Parathyroid adenoma (tissue), 2 donors: ENCODE data around the gene APBB2.

ENCODE experiments used
- H2AFZ ChIP-seq: fragments of 300-600 bp; sonication (generic); one replicate; pipeline ENCODE4 v1.7.0; 2017; ENCODE audit warnings: antibody characterized with exemption, mild to moderate bottlenecking
- H3K27ac ChIP-seq: fragments of 300-600 bp; sonication (generic); one replicate; pipeline ENCODE4 v1.7.0; 2017
- H3K27me3 ChIP-seq: fragments of 300-600 bp; sonication (generic); one replicate; pipeline ENCODE4 v1.7.0; 2017; ENCODE audit warnings: low read length; ENCODE audit not compliant: control insufficient read depth, insufficient read depth
- H3K36me3 ChIP-seq: fragments of 300-600 bp; sonication (generic); one replicate; pipeline ENCODE4 v1.7.0; 2017; ENCODE audit warnings: low read length; ENCODE audit not compliant: control insufficient read depth, insufficient read depth
- H3K4me1 ChIP-seq: fragments of 300-600 bp; sonication (generic); one replicate; pipeline ENCODE4 v1.7.0; 2017; ENCODE audit warnings: control low read depth
- H3K4me2 ChIP-seq: fragments of 300-600 bp; sonication (generic); one replicate; pipeline ENCODE4 v1.7.0; 2017; ENCODE audit warnings: low read length
- H3K4me3 ChIP-seq: fragments of 300-600 bp; sonication (generic); one replicate; pipeline ENCODE4 v1.7.0; 2017; ENCODE audit warnings: low read depth, low read length
- H3K79me2 ChIP-seq: fragments of 300-600 bp; sonication (generic); one replicate; pipeline ENCODE4 v1.7.0; 2017; ENCODE audit warnings: control low read depth
- H3K9ac ChIP-seq: fragments of 300-600 bp; sonication (generic); one replicate; pipeline ENCODE4 v1.7.0; 2017; ENCODE audit warnings: mild to moderate bottlenecking
- H3K9me3 ChIP-seq: fragments of 300-600 bp; sonication (generic); one replicate; pipeline ENCODE4 v1.7.0; 2017; ENCODE audit warnings: low read length; ENCODE audit not compliant: control insufficient read depth
- CTCF ChIP-seq: fragments of 300-600 bp; sonication (generic); IDR thresholded peaks from one replicate; pipeline ENCODE4 v1.7.0; 2017; ENCODE audit warnings: antibody characterized with exemption, mild to moderate bottlenecking
- donor health status: primary hyperparathyroidism.

The APBB2 gene

GRCh38 chr4:40845154-40845835 is 369.0 kb downstream of the APBB2 start:
- Histone ChIP-seq H3K9ac (no peak overlapping the region), H3K27ac (no peak overlapping the region), H3K4me1 (no peaks in the 10 kb centered on the region), H3K79me2 (no peaks in the 10 kb centered on the region), H2AFZ (no peak overlapping the region), H3K4me3 (no peak overlapping the region), H3K4me2 (no peak overlapping the region), H3K36me3 (no peaks in the 10 kb centered on the region), H3K9me3 (no peaks in the 10 kb centered on the region), H3K27me3 (no peaks in the 10 kb centered on the region)
- TF ChIP-seq CTCF = no peak

DNA sequence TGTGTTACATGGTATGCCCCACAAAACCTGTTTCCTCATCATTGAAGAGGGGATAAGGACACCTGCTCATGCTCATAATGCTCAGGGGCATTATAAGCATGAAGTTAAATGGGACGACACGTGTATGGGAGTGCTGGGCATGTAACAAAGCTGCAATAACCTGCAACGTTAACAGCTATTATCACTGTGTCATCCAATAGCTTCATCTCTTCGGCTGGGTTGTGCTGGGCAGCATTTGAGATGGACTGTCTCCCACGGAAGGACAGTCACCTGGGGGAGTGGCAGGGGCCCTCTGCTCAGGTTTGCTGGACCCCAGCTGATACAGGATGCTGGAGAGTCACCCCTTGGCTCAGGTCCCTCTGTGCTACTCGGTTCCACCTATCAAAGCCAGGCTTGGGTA is 370.1 kb downstream of the APBB2 start:
- H3K36me3 ChIP-seq = no peaks in the 10 kb centered on the region
- no peak overlapping the region for H3K27ac ChIP-seq
- no peaks in the 10 kb centered on the region for H3K79me2 ChIP-seq
- H3K4me3 ChIP-seq = no peak overlapping the region
- no peak overlapping the region for H2AFZ ChIP-seq
- no peak overlapping the region for H3K9ac ChIP-seq
- no peaks in the 10 kb centered on the region for H3K9me3 ChIP-seq
- H3K27me3 ChIP-seq = no peaks in the 10 kb centered on the region
- no peak for TF ChIP-seq CTCF
- H3K4me2 ChIP-seq = no peak overlapping the region
- no peaks in the 10 kb centered on the region for H3K4me1 ChIP-seq

- no peaks in the 10 kb centered on the region for H3K9me3 ChIP-seq
- H3K4me2 ChIP-seq = no peak overlapping the region
- no peak overlapping the region for H3K27ac ChIP-seq
- H3K36me3 ChIP-seq = no peaks in the 10 kb centered on the region
- H2AFZ ChIP-seq = no peak overlapping the region
- H3K27me3 ChIP-seq = no peaks in the 10 kb centered on the region
- no peak overlapping the region for H3K9ac ChIP-seq
- H3K4me3 ChIP-seq = no peak overlapping the region
- TF ChIP-seq CTCF = no peak
- no peaks in the 10 kb centered on the region for H3K4me1 ChIP-seq
- H3K79me2 ChIP-seq = no peaks in the 10 kb centered on the region
These were observed 370.6 kb downstream of the APBB2 start for GRCh38 chr4:40843696-40844095.

- Histone ChIP-seq H3K4me2 (no peak overlapping the region), H3K4me3 (no peak overlapping the region), H3K9me3 (no peaks in the 10 kb centered on the region), H2AFZ (no peak overlapping the region), H3K27me3 (no peaks in the 10 kb centered on the region), H3K27ac (no peak overlapping the region), H3K9ac (no peak overlapping the region), H3K36me3 (no peaks in the 10 kb centered on the region), H3K79me2 (no peaks in the 10 kb centered on the region), H3K4me1 (no peaks in the 10 kb centered on the region)
- TF ChIP-seq CTCF = no peak
These were observed 371.5 kb downstream of the APBB2 start for GRCh38 chr4:40842725-40843423.

DNA sequence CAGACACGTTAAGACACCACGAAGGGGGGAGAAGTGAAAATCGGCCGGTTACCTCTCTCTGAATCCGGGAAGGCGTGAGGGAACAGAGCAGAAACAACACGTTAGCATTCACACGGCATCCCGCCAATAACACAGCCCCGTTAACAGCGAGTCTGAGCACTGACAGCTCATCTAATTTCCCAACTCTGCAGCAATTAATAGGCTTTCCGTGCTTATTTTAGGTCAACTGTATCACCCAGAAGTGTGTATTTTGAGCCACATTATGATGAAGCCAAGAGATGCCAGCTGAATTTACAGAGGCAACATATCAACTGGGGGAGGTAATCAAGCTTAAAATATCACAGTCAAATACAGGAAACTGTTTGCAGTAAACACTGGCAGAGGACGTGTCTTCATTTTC is 372.0 kb downstream of the APBB2 start:
- Histone ChIP-seq H3K9me3 (no peaks in the 10 kb centered on the region), H3K36me3 (no peaks in the 10 kb centered on the region), H3K4me2 (no peak overlapping the region), H2AFZ (no peak overlapping the region), H3K27ac (no peak overlapping the region), H3K4me1 (no peaks in the 10 kb centered on the region), H3K9ac (no peak overlapping the region), H3K79me2 (no peaks in the 10 kb centered on the region), H3K4me3 (no peak overlapping the region), H3K27me3 (no peaks in the 10 kb centered on the region)
- TF ChIP-seq CTCF = no peak
